Effector memory CD4-positive, alpha-beta T cell (primary cell): ENCODE measurements around the gene DMAC2.
"Not testable (repeated sequence)": the region's sequence is repeated elsewhere in the genome, so short reads cannot be mapped to it uniquely, and the experiment has no call there.

ENCODE experiments used
- DNase-seq, 3 donors: peaks; one replicate each; pipeline ENCODE4 v3.0.0-alpha.2; 2020
- H3K27ac ChIP-seq: 2 replicates; pipeline ENCODE4 v1.7.0; 2013; ENCODE audit warnings: mild to moderate bottlenecking, low read length, moderate library complexity; ENCODE audit not compliant: insufficient read depth, poor library complexity, severe bottlenecking
- H3K27me3 ChIP-seq: replicated peaks from 2 replicates; pipeline ENCODE4 v1.7.0; 2013; ENCODE audit warnings: mild to moderate bottlenecking, low read length; ENCODE audit not compliant: insufficient read depth, control insufficient read depth, poor library complexity, severe bottlenecking
- H3K36me3 ChIP-seq: 2 replicates; pipeline ENCODE4 v1.7.0; 2013; ENCODE audit warnings: mild to moderate bottlenecking, low read length, moderate library complexity; ENCODE audit not compliant: control insufficient read depth, insufficient read depth
- H3K4me1 ChIP-seq: 2 replicates; pipeline ENCODE4 v1.7.0; 2013; ENCODE audit warnings: low read length, mild to moderate bottlenecking; ENCODE audit not compliant: control insufficient read depth, insufficient read depth, poor library complexity, severe bottlenecking
- H3K4me3 ChIP-seq: 2 replicates; pipeline ENCODE4 v1.7.0; 2013; ENCODE audit warnings: low read length, low read depth, mild to moderate bottlenecking; ENCODE audit not compliant: insufficient read depth, poor library complexity, severe bottlenecking
- H3K9me3 ChIP-seq: 2 replicates; pipeline ENCODE4 v1.7.0; 2013; ENCODE audit warnings: mild to moderate bottlenecking, low read length, moderate library complexity; ENCODE audit not compliant: control insufficient read depth

Gene DMAC2

DNA sequence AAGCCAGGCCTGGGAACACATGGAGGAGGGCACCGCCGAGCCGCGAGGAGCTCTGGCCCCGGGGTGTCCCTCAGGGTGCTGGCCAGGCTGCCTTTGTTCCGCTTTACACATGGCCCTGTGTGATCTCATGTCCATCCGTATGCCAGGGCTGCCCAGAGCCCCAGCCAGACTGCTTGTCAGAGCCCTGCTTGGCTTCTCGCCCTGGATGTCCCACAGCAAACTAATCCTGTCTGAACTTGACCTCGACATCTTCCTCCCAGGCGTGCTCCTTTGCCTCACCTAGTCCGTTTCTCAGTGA lies 27.8 kb downstream of the DMAC2 start:
- H3K4me3 ChIP-seq = no peak overlapping the region
- no peaks in the 10 kb centered on the region for H3K27me3 ChIP-seq
- H3K9me3 ChIP-seq = no peaks in the 10 kb centered on the region
- no peak for DNase-seq
- no peaks in the 10 kb centered on the region for H3K4me1 ChIP-seq
- no peak overlapping the region for H3K27ac ChIP-seq
- H3K36me3 ChIP-seq = peaks cover 35% of the 10 kb centered on the region

DNA sequence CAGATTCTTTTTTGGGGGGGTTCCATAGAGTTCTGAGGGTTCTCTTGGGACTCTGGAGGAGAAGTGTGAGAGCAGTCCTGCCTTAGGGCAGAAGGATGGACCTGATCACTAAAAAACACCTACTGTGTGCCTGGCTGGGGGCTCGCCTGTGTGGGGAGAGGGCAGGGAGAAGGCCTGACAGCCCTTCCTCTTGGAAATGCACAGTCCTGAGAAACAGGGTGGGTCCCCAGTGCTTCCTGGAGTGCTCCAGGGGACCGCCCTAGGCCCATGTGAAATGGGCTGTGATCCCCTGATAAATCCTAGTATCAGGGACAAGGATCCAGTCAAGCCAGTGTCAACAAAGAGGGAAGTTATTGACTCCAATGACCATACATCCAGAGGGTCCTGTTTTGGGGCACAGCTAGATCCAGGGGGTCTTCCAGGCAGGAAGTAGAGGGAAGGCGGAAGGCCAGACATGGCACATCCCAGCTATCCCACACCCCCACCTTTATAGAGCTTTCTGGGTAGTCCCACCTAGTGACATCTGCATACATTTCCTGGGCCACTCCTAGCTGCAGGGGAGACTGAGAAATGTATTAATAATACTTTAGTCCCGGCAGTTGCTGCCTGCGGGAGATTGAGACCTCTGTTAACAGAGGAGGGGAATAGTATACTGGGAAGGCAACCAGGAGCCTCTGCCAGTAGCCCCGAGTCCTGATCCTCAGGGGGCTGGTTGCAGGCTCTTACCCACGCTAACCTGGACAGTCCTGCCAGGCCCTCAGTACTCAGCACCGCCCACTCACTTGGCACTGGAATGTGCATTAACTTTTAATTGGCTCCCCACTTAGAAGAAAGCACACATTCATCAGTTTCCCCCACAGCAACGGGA lies 28.4 kb downstream of the DMAC2 start:
- H3K4me1 ChIP-seq = no peaks in the 10 kb centered on the region
- no peak overlapping the region for H3K27ac ChIP-seq
- H3K4me3 ChIP-seq = no peak overlapping the region
- no peaks in the 10 kb centered on the region for H3K9me3 ChIP-seq
- DNase-seq = no peak
- no peaks in the 10 kb centered on the region for H3K27me3 ChIP-seq
- peaks cover 33% of the 10 kb centered on the region for H3K36me3 ChIP-seq

- no peak overlapping the region for H3K4me3 ChIP-seq
- no peaks in the 10 kb centered on the region for H3K4me1 ChIP-seq
- no peak for DNase-seq
- H3K36me3 ChIP-seq = peaks cover 30% of the 10 kb centered on the region
- no peaks in the 10 kb centered on the region for H3K9me3 ChIP-seq
- no peaks in the 10 kb centered on the region for H3K27me3 ChIP-seq
- H3K27ac ChIP-seq = no peak overlapping the region
These were observed 29.2 kb downstream of the DMAC2 start for GRCh38 chr19:41410336-41411054.

- H3K27ac ChIP-seq = no peak overlapping the region
These were observed 30.4 kb downstream of the DMAC2 start for GRCh38 chr19:41409288-41409687.

DNA sequence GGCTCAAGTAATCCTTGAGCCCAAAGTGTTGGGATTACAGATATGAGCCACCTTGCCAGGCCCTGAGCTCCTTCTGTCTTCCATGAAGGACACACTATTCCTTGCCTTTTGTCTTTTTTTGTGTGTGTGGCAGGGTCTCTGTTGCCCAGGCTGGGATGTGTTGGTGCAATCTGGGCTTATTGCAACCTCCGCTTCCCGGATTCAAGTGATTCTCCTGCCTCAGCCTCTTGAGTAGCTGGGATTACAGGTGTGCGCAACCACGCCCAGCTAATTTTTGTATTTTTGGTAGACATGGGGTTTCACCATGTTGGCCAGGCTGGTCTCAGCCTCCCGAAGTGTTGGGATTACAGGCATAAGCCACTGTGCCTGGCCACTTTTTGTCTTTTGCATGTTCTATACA lies 30.9 kb downstream of the DMAC2 start:
- not testable (repeated sequence) for H3K9me3 ChIP-seq, H3K27ac ChIP-seq, H3K4me1 ChIP-seq, DNase-seq, H3K27me3 ChIP-seq, H3K4me3 ChIP-seq
- peaks cover 16% of the 10 kb centered on the region for H3K36me3 ChIP-seq

More at GRCh38 chr19:41409288-41409687, 30.4 kb downstream of the DMAC2 start:
- Histone ChIP-seq H3K9me3 (no peaks in the 10 kb centered on the region), H3K36me3 (peaks cover 21% of the 10 kb centered on the region), H3K4me1 (no peaks in the 10 kb centered on the region), H3K4me3 (no peak overlapping the region), H3K27me3 (no peaks in the 10 kb centered on the region)
- no peak for DNase-seq

- Histone ChIP-seq H3K27me3 (no peaks in the 10 kb centered on the region), H3K27ac (no peak overlapping the region), H3K4me3 (no peak overlapping the region), H3K36me3 (peaks cover 10% of the 10 kb centered on the region), H3K9me3 (no peaks in the 10 kb centered on the region), H3K4me1 (no peaks in the 10 kb centered on the region)
- no peak for DNase-seq
These were observed 31.5 kb downstream of the DMAC2 start for GRCh38 chr19:41408256-41408655.

DNA sequence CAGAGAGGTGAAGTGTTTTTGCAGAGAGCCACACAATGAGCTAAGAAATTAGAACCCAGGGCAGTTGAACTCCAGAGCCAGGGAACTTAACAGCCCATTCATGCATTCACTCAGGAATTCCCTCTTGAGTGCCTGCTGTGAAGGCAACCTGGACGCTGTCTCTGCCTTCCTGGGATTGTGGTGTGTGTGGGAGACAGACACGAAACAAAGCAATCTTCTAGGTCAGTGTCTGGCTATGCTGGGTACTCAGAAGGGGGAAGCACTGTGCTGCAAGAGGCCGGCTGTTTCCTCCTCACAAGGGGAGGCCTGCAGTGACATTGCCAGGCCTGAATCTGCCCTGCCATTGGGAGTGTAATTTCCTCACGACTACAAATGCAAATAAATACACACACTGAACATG lies 32.4 kb downstream of the DMAC2 start:
- Histone ChIP-seq H3K4me3 (no peak overlapping the region), H3K27ac (no peak overlapping the region), H3K36me3 (peaks cover 9% of the 10 kb centered on the region), H3K27me3 (no peaks in the 10 kb centered on the region), H3K9me3 (no peaks in the 10 kb centered on the region), H3K4me1 (no peaks in the 10 kb centered on the region)
- no peak for DNase-seq

- no peak overlapping the region for H3K27ac ChIP-seq
- H3K4me3 ChIP-seq = no peak overlapping the region
- H3K4me1 ChIP-seq = no peaks in the 10 kb centered on the region
- no peak for DNase-seq
- no peaks in the 10 kb centered on the region for H3K9me3 ChIP-seq
- peaks cover 6% of the 10 kb centered on the region for H3K36me3 ChIP-seq
- H3K27me3 ChIP-seq = no peaks in the 10 kb centered on the region
These were observed 33.9 kb downstream of the DMAC2 start for GRCh38 chr19:41405776-41406175.

GRCh38 chr19:41403181-41403970 lies 36.3 kb downstream of the DMAC2 start:
- H3K27ac ChIP-seq = no peak overlapping the region
- DNase-seq = no peak
- H3K4me3 ChIP-seq = no peak overlapping the region
- H3K27me3 ChIP-seq = no peaks in the 10 kb centered on the region
- peaks cover 3% of the 10 kb centered on the region for H3K36me3 ChIP-seq
- H3K4me1 ChIP-seq = no peaks in the 10 kb centered on the region
- no peaks in the 10 kb centered on the region for H3K9me3 ChIP-seq

- Histone ChIP-seq H3K9me3 (no peaks in the 10 kb centered on the region), H3K27ac (no peak overlapping the region), H3K4me3 (no peak overlapping the region), H3K27me3 (no peaks in the 10 kb centered on the region), H3K4me1 (no peaks in the 10 kb centered on the region), H3K36me3 (peaks cover 3% of the 10 kb centered on the region)
- DNase-seq = no peak
These were observed 37.7 kb downstream of the DMAC2 start for GRCh38 chr19:41402010-41402409.
